Measurements from ENCODE around the gene CGAS. TPM values are rescaled to one million over a fixed set of nuclear protein-coding genes. Genes with fewer than 3 reads are reported as not detected.

CGAS gene
- polyA plus RNA-seq, 1 donor from 2014 or later = 0.53 TPM

DNA sequence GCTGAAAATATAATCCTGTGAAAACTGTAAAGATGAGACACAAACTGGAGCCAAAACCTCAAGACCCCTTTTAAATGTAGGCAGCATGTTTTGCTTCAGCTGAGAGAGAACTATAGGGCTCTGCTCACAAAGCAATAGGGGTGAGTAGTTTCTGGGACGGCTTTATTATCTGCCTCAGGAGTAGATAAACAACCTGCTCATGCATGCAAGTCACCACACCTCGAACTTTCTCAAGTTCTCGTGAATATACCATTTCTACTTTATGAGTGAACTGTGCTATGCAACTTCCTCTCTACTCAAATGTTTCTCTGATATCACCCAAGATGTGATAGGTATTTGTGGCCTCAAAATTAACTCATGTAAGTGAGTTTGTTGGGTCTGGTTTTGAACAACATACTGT is 74.9 kb downstream of the CGAS start:
- no peak overlapping the region for H3K9ac ChIP-seq (ENCODE audit: low read length)
- no peaks in the 10 kb centered on the region for H3K36me3 ChIP-seq (ENCODE audit: insufficient read depth, low read length)
- H3F3A ChIP-seq (ENCODE audit: insufficient read depth, low read length, poor library complexity, severe bottlenecking) = no peaks in the 10 kb centered on the region
- no peak overlapping the region for H2AFZ ChIP-seq (ENCODE audit: low read depth, low read length)
- H3K4me2 ChIP-seq (ENCODE audit: low read length) = no peak overlapping the region
- TF ChIP-seq POLR2AphosphoS5 (IDR thresholded peaks at IDR 0.05) (no peak), TAF1 (IDR thresholded peaks at IDR 0.05; ENCODE audit: low read depth) (no peak), EZH2 (IDR thresholded peaks at IDR 0.05; ENCODE audit: borderline replicate concordance, insufficient read depth, low read length, poor library complexity, severe bottlenecking) (no peak)
- H3K27me3 ChIP-seq (ENCODE audit: insufficient read depth, low read depth, low read length) = no peaks in the 10 kb centered on the region
- H3K27ac ChIP-seq (ENCODE audit: low read length) = no peak overlapping the region
- no peaks in the 10 kb centered on the region for H3K9me2 ChIP-seq (ENCODE audit: insufficient read depth, low read length)
- no peak overlapping the region for H3K4me3 ChIP-seq (ENCODE audit: low read length)
- no peaks in the 10 kb centered on the region for H4K20me1 ChIP-seq (ENCODE audit: insufficient read depth)
- H3K9me3 ChIP-seq (ENCODE audit: low read length) = no peaks in the 10 kb centered on the region
- H3K79me2 ChIP-seq (replicated peaks; ENCODE audit: insufficient read depth, low read length) = no peaks in the 10 kb centered on the region

DNA sequence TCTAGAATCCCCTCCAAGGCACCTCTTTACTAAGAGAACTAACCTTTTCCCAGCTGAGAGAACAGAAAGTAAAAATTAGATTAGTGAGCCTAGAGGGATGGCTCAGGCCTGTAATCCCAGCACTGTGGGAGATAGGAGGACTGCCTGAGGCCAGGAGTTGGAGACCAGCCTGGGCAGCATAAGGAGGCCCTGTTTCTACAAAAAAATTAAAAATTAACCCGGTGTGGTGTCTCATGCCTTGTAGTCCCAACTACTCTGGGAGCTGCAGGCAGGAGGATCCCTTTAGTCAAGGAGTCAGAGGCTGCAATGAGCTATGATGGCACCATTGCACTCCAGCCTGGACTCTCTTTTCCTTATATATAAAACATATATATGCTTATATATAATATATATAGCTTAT is 76.9 kb downstream of the CGAS start:
- no peaks in the 10 kb centered on the region for H3K9me3 ChIP-seq (ENCODE audit: low read length)
- H3F3A ChIP-seq (ENCODE audit: insufficient read depth, low read length, poor library complexity, severe bottlenecking) = no peaks in the 10 kb centered on the region
- H3K27ac ChIP-seq (ENCODE audit: low read length) = no peak overlapping the region
- no peak for TF ChIP-seq SMC3 (conservative IDR thresholded peaks at IDR 0.05; ENCODE audit: poor library complexity)
- no peak for TF ChIP-seq EP300 (conservative IDR thresholded peaks at IDR 0.05; ENCODE audit: poor library complexity, severe bottlenecking)
- no peak for TF ChIP-seq EZH2 (IDR thresholded peaks at IDR 0.05; ENCODE audit: borderline replicate concordance, insufficient read depth, low read length, poor library complexity, severe bottlenecking)
- no peak for TF ChIP-seq MXI1 (conservative IDR thresholded peaks at IDR 0.05; ENCODE audit: poor library complexity, severe bottlenecking)
- TF ChIP-seq, protein P1, sequence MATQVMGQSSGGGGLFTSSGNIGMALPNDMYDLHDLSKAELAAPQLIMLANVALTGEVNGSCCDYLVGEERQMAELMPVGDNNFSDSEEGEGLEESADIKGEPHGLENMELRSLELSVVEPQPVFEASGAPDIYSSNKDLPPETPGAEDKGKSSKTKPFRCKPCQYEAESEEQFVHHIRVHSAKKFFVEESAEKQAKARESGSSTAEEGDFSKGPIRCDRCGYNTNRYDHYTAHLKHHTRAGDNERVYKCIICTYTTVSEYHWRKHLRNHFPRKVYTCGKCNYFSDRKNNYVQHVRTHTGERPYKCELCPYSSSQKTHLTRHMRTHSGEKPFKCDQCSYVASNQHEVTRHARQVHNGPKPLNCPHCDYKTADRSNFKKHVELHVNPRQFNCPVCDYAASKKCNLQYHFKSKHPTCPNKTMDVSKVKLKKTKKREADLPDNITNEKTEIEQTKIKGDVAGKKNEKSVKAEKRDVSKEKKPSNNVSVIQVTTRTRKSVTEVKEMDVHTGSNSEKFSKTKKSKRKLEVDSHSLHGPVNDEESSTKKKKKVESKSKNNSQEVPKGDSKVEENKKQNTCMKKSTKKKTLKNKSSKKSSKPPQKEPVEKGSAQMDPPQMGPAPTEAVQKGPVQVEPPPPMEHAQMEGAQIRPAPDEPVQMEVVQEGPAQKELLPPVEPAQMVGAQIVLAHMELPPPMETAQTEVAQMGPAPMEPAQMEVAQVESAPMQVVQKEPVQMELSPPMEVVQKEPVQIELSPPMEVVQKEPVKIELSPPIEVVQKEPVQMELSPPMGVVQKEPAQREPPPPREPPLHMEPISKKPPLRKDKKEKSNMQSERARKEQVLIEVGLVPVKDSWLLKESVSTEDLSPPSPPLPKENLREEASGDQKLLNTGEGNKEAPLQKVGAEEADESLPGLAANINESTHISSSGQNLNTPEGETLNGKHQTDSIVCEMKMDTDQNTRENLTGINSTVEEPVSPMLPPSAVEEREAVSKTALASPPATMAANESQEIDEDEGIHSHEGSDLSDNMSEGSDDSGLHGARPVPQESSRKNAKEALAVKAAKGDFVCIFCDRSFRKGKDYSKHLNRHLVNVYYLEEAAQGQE (IDR thresholded peaks at IDR 0.05; ENCODE audit: borderline replicate concordance) = no peak
- TF ChIP-seq CTCF (IDR thresholded peaks at IDR 0.05; ENCODE audit: poor library complexity, severe bottlenecking) = no peak
- TF ChIP-seq POLR2AphosphoS5 (IDR thresholded peaks at IDR 0.05) = no peak
- no peak for TF ChIP-seq TAF1 (IDR thresholded peaks at IDR 0.05; ENCODE audit: low read depth)
- TF ChIP-seq RAD21 (conservative IDR thresholded peaks at IDR 0.05) = no peak
- no peak overlapping the region for H3K4me3 ChIP-seq (ENCODE audit: low read length)
- no peaks in the 10 kb centered on the region for H3K36me3 ChIP-seq (ENCODE audit: insufficient read depth, low read length)
- no peaks in the 10 kb centered on the region for H3K27me3 ChIP-seq (ENCODE audit: insufficient read depth, low read depth, low read length)
- no peak overlapping the region for H2AFZ ChIP-seq (ENCODE audit: low read depth, low read length)
- no peaks in the 10 kb centered on the region for H3K79me2 ChIP-seq (replicated peaks; ENCODE audit: insufficient read depth, low read length)
- no peaks in the 10 kb centered on the region for H3K9me2 ChIP-seq (ENCODE audit: insufficient read depth, low read length)
- H3K9ac ChIP-seq (ENCODE audit: low read length) = no peak overlapping the region
- no peak overlapping the region for H3K4me2 ChIP-seq (ENCODE audit: low read length)
- H4K20me1 ChIP-seq (ENCODE audit: insufficient read depth) = no peaks in the 10 kb centered on the region

Small RNA genes lying within 50 kb of the gene (small RNA-seq; reads per million reads assigned to genes)
- gene RN7SL827P = 0 reads per million in 3 experiments
- gene RNU6-975P = 0 reads per million in 3 experiments

Other genes starting within 250 kb of the CGAS start
- gene KHDC1L, start 226.8 kb downstream of the CGAS start, polyA plus RNA-seq = not detected in 2 replicates
- 1.5 and 2.5 TPM in 2 replicates for gene KHDC1, start 189.1 kb downstream of the CGAS start, polyA plus RNA-seq
- gene DPPA5, start 98.0 kb downstream of the CGAS start, polyA plus RNA-seq = not detected in 2 replicates
- 3.1 TPM in 1 of 2 replicates, not detected in the other for gene KHDC3L, start 89.6 kb downstream of the CGAS start, polyA plus RNA-seq
- not detected in 2 replicates for gene OOEP, start 82.4 kb downstream of the CGAS start, polyA plus RNA-seq
- not detected in 2 replicates for gene DDX43, start 57.5 kb downstream of the CGAS start, polyA plus RNA-seq
- gene MTO1, start 9.4 kb upstream of the CGAS start, polyA plus RNA-seq = 30.6 and 34.4 TPM in 2 replicates
- gene EEF1A1, start 68.7 kb upstream of the CGAS start, polyA plus RNA-seq = 9,853 and 10,705 TPM in 2 replicates
- gene SLC17A5, start 201.7 kb upstream of the CGAS start, polyA plus RNA-seq = 11.3 and 12.3 TPM in 2 replicates
- gene CD109, start 243.9 kb upstream of the CGAS start, polyA plus RNA-seq = 0.07 and 0.16 TPM in 2 replicates